Measurements from ENCODE around the gene POMGNT2.

Gene POMGNT2

DNA sequence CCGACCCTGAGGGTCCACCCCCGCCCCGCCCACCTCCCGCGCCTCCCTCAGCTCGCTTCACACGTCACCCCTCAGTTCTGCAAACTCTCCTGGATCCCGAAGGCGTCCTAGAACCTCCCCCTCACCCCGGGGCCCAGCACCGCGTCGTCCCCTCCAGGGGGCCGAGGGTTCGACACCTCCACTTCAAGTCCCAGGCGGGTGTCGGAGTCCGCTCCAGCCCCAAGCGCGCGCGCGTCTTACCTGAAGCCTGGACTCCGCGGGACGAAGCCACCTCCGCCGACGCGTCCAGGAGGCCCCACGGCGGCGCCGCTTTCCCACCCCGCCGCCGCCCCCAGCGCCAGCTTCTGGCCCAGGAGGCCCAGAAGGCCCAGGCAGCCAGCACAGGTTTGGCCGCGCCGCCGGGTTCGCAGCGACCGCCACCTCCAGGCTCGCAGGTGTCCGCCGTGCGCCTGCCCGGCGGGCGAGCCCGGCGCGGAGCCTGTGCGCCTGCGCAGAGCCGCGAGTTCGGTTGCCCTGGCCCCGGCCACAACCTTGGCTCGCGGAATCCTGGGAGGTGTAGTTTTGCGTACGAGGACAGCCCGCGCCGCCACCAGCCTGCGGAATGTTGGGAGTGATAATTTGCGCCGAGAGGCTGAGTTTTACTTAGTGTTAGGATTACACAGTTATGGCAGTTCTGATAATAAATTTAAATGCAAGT is at the start of gene POMGNT2:
POMGNT2 (minus strand) TSS at position 484 of the 697 bp plus-strand sequence. CDS start 24,648 bp downstream, outside the sequence.
- peak; percentile 90 for DNase-seq

- DNase-seq = no peak
Measured at GRCh38 chr3:43154980-43155379, 49.1 kb upstream of the POMGNT2 start.

- no peak for DNase-seq
Measured at GRCh38 chr3:43153216-43154083, 47.6 kb upstream of the POMGNT2 start.

DNA sequence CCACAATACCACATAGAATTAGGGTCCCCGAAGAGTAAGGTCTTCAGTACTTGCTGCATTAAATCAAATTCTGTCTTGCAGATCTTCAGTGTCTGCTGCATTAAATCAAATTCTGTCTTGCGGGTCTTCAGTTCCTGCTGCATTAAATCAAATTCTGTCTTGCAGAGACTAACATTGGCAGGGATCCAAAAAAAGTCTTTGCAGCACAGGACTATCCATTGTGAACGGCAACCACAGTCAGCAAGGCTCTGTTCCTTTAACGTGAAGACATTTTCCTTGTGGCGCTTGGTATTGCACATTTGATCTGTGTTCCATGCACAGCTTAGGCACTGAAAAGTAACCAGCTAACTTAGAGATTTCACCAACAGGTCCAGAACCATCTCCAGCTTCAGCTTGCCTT is 46.8 kb upstream of the POMGNT2 start:
- DNase-seq = no peak

DNA sequence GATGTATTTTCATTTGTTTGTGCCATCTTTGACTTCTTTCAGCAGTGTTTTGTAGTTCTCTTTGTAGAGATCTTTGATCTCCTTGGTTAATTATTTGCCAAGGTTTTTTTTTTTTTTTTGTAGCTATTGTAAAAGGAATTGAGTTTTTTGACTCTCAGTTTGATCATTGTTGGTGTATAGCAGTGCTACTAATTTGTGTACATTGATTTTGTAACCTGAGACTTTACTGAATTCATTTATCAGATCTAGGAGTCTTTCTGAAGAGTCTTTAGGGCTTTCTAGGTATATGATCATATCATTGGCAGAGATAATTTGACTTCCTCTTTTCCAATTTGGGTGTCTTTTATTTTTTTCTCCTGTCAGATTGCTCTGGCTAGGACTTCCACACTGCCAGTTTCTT is 42.2 kb upstream of the POMGNT2 start:
- DNase-seq = no peak

GRCh38 chr3:43146599-43146998 is 40.7 kb upstream of the POMGNT2 start:
- DNase-seq = no peak

- DNase-seq = no peak
Measured at GRCh38 chr3:43144761-43145490, 39.0 kb upstream of the POMGNT2 start.

GRCh38 chr3:43142472-43142871 is 36.6 kb upstream of the POMGNT2 start:
- DNase-seq = no peak

DNA sequence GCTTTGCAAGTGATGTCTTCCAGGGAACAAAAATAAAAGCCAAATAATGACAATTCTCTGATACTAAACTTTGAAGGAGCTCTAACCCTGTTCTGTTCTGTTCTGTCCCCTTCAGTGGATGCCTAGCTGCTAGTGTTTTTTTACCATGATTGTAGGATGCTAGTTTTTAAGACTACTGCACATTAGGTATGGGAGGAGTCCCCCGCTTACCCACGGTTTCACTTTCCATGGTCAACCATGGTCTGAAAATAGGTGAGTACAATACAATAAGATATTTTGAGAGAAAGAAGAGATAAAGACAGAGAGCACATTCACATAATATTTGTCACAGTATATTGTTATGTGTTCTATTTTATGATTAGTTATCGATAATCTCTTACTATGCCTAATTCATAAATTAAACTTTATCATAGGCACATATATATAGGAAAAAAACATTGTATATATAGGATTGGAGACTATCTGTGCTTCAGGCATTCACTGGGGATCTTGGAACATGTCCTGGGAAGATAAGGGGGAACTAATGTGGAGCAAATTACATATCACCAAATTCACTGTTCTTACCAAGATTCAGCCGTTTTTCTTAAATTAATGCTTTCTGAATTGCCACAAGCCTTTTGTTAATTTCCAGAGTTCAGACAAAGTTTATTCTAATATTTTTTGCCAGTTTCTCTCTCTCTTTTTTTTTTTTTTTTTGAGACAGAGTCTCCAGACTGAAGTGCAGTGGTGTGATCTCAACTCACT is 32.8 kb upstream of the POMGNT2 start:
- no peak for DNase-seq

- no peak for DNase-seq
Measured at GRCh38 chr3:43132870-43133636, 27.2 kb upstream of the POMGNT2 start.

- no peak for DNase-seq
Measured at GRCh38 chr3:43132193-43132592, 26.3 kb upstream of the POMGNT2 start.

DNA sequence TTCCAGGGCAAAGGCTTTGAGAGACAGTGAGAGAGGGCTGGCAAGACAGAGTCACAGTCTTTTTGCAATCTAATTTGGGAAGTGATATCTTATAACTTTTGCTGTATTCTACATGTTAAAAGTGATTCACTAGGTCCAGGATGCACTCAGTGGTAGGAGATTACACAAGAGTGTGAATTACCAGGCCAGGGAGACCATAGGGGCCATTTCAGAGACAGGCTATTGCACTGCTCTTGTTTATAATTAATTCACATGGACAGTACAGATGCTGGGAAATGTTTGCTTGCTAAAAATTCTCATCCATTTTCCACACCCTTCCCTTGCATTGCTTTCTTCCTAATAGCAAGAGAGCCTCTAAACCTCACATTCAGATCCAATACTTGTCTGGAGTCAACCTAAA is 22.6 kb upstream of the POMGNT2 start:
- no peak for DNase-seq

- DNase-seq = no peak
Measured at GRCh38 chr3:43126536-43126935, 20.7 kb upstream of the POMGNT2 start.

DNA sequence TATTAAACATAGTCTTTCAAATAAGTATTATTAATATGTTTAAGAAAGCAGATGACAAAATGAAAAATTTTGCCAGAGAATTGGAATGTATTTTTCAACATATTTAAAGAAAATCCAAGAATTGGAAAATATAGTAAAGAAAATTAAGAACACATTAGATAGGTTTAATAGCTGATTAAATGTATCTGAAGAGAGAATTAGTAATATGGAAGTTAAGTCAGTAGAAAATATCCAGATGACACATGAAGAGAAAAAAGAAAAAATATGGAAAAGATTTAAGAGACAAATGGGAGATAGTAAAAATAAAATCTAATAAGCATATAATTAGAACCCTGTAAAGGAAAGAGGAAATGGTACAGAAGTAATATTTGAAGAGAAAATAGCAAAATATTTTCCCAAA is 18.0 kb upstream of the POMGNT2 start:
- DNase-seq = no peak

- no peak for DNase-seq
Measured at GRCh38 chr3:43120937-43121336, 15.1 kb upstream of the POMGNT2 start.

DNA sequence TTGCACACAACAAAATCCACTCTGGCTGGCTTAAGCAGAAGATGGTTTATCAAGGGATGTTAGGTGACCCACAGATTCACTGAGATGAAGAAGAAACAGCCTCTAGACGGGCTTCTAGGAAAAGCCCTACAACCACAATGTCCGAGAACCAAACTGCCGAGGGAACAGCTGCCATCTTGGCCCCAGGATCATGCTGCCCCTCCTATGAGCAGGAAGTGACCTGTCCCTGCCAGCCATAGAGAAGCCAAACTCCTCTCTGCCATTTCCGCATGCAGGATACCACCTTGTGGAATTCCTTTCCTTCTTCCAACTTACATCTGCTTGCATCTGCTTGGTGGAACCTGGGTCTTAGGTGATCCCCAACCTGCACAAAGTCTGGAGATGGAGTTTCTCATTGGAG is 11.4 kb upstream of the POMGNT2 start:
- no peak for DNase-seq

DNA sequence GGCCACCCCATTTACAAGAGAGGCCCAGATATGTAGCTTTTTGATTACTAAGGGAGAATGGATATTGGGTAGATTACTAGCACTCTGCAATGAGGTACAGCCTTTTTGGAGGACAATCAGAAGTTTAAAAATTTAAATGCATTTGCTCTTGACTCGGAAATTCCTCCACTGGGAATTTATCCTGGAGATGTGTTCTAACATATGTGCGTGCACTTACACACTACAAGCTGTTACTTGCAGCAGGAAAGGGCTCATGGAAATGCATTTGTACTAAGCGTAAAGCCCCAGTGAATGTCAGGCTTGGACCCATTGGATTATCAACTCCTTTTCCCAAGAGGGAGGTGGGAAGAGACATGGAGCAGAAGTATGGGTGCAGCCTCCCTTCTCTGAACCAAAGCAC is 7.8 kb upstream of the POMGNT2 start:
- DNase-seq = no peak

- DNase-seq = no peak
Measured at GRCh38 chr3:43106293-43106628, 382 bp upstream of the POMGNT2 start.

DNA sequence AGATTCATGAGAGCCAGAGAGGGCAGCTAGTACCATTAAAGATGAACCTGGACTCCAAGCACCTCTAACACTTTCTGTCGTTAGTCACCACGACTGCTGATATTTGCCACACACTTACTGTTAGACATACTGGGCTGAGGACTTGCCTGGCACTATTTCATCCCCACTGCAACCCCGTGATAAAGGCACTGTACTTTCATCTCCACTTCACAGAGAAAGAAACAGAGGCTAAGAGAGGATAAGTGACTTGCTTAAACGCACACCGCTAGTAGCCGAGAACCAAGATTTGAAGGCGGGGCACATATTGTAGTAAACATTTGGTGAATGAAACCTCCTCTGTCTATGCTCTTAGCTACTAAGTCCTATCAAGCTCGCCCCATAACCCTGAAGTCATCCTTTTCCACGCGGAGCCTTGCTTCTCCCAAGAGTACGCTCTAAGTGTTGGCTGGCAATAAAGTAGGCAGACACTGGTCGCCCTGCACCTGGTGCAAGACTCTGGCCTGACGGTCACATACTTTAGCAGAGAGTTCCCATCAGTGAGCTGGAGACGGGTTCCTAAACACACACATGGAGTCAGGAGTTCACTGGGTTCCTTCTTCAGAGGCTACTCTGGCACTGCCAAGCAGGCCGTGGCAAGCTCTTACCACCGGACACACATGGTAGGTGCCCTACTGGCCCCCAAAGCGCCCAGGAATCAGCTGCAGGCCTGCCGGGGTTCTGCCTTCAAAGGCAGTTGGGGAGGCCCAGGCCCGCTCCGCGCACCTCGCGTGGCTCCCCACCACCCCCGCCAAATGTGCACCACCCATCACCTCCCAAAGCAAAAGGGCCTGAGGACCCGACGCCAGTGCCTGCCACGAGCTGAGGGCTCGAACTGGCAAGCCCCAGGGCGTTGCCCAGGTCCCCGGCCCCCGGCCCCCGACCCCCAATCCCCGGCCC is 951 bp downstream of the POMGNT2 start:
- no peak for DNase-seq

GRCh38 chr3:43104039-43104438 is 1.8 kb downstream of the POMGNT2 start:
- DNase-seq = no peak

All from activated CD4-positive, alpha-beta T cell treated with anti-CD3 and anti-CD28 coated beads, Interleukin-2, amount 50 U/mL, for 16 hours (primary cell).